Measurements from ENCODE around the gene ELN.

GRCh38 chr7:74001150-74001494 is 26.9 kb upstream of the ELN start:
- no peak for TF ChIP-seq CTCF (conservative IDR thresholded peaks at IDR 0.05; ENCODE audit: low read depth, low read length)
- TF ChIP-seq EZH2 (IDR thresholded peaks at IDR 0.05; ENCODE audit: borderline replicate concordance, low read depth, low read length, poor library complexity, severe bottlenecking): no peak
